ENCODE data around the gene GAB1.

GAB1 gene

GRCh38 chr4:143383005-143383574 is 46.4 kb downstream of the GAB1 start:
- ATAC-seq = no peak
- no peak overlapping the region for H3K27ac Mint-ChIP-seq
- H3K9me3 Mint-ChIP-seq = no peaks in the 10 kb centered on the region
- H3K36me3 Mint-ChIP-seq = no peaks in the 10 kb centered on the region
- no peaks in the 10 kb centered on the region for H3K4me1 Mint-ChIP-seq
- no peak for DNase-seq (ENCODE audit: low spot score in 2 of 2)
- H3K4me3 Mint-ChIP-seq = no peak overlapping the region

GRCh38 chr4:143384381-143384994 is 47.8 kb downstream of the GAB1 start:
- DNase-seq (ENCODE audit: low spot score in 2 of 2) = no peak
- ATAC-seq = no peak
- Mint-ChIP-seq H3K9me3 (no peaks in the 10 kb centered on the region), H3K4me3 (no peak overlapping the region), H3K27ac (no peak overlapping the region), H3K36me3 (no peaks in the 10 kb centered on the region), H3K4me1 (no peaks in the 10 kb centered on the region)

GRCh38 chr4:143386812-143387211 is 50.1 kb downstream of the GAB1 start:
- Mint-ChIP-seq H3K4me3 (no peak overlapping the region), H3K9me3 (no peaks in the 10 kb centered on the region), H3K36me3 (no peaks in the 10 kb centered on the region), H3K27ac (no peak overlapping the region), H3K4me1 (no peaks in the 10 kb centered on the region)
- ATAC-seq = no peak
- DNase-seq (ENCODE audit: low spot score in 2 of 2) = no peak

- Mint-ChIP-seq H3K36me3 (no peaks in the 10 kb centered on the region), H3K9me3 (no peaks in the 10 kb centered on the region), H3K27ac (no peak overlapping the region), H3K4me1 (no peaks in the 10 kb centered on the region), H3K4me3 (no peak overlapping the region)
- ATAC-seq (no peak), DNase-seq (ENCODE audit: low spot score in 2 of 2) (no peak)
Measured at GRCh38 chr4:143389579-143390195, 53.0 kb downstream of the GAB1 start.

- ATAC-seq (no peak), DNase-seq (ENCODE audit: low spot score in 2 of 2) (no peak)
- Mint-ChIP-seq H3K27ac (no peak overlapping the region), H3K4me1 (no peaks in the 10 kb centered on the region), H3K9me3 (no peaks in the 10 kb centered on the region), H3K4me3 (no peak overlapping the region), H3K36me3 (no peaks in the 10 kb centered on the region)
Measured at GRCh38 chr4:143390764-143391163, 54.1 kb downstream of the GAB1 start.

GRCh38 chr4:143391261-143391660 is 54.6 kb downstream of the GAB1 start:
- Mint-ChIP-seq H3K4me1 (no peaks in the 10 kb centered on the region), H3K9me3 (no peaks in the 10 kb centered on the region), H3K36me3 (no peaks in the 10 kb centered on the region), H3K4me3 (no peak overlapping the region), H3K27ac (no peak overlapping the region)
- no peak for ATAC-seq
- no peak for DNase-seq (ENCODE audit: low spot score in 2 of 2)

- H3K36me3 Mint-ChIP-seq = no peaks in the 10 kb centered on the region
- no peak overlapping the region for H3K27ac Mint-ChIP-seq
- no peak overlapping the region for H3K4me3 Mint-ChIP-seq
- DNase-seq (ENCODE audit: low spot score in 2 of 2) (no peak), ATAC-seq (no peak)
- no peaks in the 10 kb centered on the region for H3K9me3 Mint-ChIP-seq
- H3K4me1 Mint-ChIP-seq = no peaks in the 10 kb centered on the region
Measured at GRCh38 chr4:143391895-143392294, 55.2 kb downstream of the GAB1 start.

GRCh38 chr4:143393195-143393594 is 56.5 kb downstream of the GAB1 start:
- Mint-ChIP-seq H3K4me1 (no peaks in the 10 kb centered on the region), H3K27ac (no peak overlapping the region), H3K9me3 (no peaks in the 10 kb centered on the region), H3K4me3 (no peak overlapping the region), H3K36me3 (no peaks in the 10 kb centered on the region)
- no peak for ATAC-seq
- DNase-seq (ENCODE audit: low spot score in 2 of 2) = no peak

- no peaks in the 10 kb centered on the region for H3K4me1 Mint-ChIP-seq
- no peak for DNase-seq (ENCODE audit: low spot score in 2 of 2)
- H3K27ac Mint-ChIP-seq = no peak overlapping the region
- H3K9me3 Mint-ChIP-seq = no peaks in the 10 kb centered on the region
- H3K36me3 Mint-ChIP-seq = no peaks in the 10 kb centered on the region
- H3K4me3 Mint-ChIP-seq = no peak overlapping the region
- ATAC-seq = no peak
Measured at GRCh38 chr4:143394739-143395453, 58.2 kb downstream of the GAB1 start.

- DNase-seq (ENCODE audit: low spot score in 2 of 2) (no peak), ATAC-seq (no peak)
- Mint-ChIP-seq H3K4me3 (no peak overlapping the region), H3K36me3 (no peaks in the 10 kb centered on the region), H3K9me3 (no peaks in the 10 kb centered on the region), H3K27ac (no peak overlapping the region), H3K4me1 (no peaks in the 10 kb centered on the region)
Measured at GRCh38 chr4:143396695-143397094, 60.0 kb downstream of the GAB1 start.

GRCh38 chr4:143397335-143397734 is 60.7 kb downstream of the GAB1 start:
- DNase-seq (ENCODE audit: low spot score in 2 of 2) (no peak), ATAC-seq (no peak)
- H3K9me3 Mint-ChIP-seq = no peaks in the 10 kb centered on the region
- H3K27ac Mint-ChIP-seq = no peak overlapping the region
- H3K4me3 Mint-ChIP-seq = no peak overlapping the region
- H3K4me1 Mint-ChIP-seq = no peaks in the 10 kb centered on the region
- H3K36me3 Mint-ChIP-seq = no peaks in the 10 kb centered on the region

GRCh38 chr4:143397887-143398286 is 61.2 kb downstream of the GAB1 start:
- ATAC-seq = no peak
- Mint-ChIP-seq H3K36me3 (no peaks in the 10 kb centered on the region), H3K9me3 (no peaks in the 10 kb centered on the region), H3K4me3 (no peak overlapping the region), H3K27ac (no peak overlapping the region), H3K4me1 (peaks cover 2% of the 10 kb centered on the region)
- DNase-seq (ENCODE audit: low spot score in 2 of 2) = no peak

- DNase-seq (ENCODE audit: low spot score in 2 of 2) = no peak
- no peak overlapping the region for H3K27ac Mint-ChIP-seq
- peaks cover 9% of the 10 kb centered on the region for H3K4me1 Mint-ChIP-seq
- no peaks in the 10 kb centered on the region for H3K9me3 Mint-ChIP-seq
- H3K36me3 Mint-ChIP-seq = no peaks in the 10 kb centered on the region
- peak; percentile 48 for ATAC-seq
- H3K4me3 Mint-ChIP-seq = no peak overlapping the region
Measured at GRCh38 chr4:143399113-143399949, 62.7 kb downstream of the GAB1 start.

GRCh38 chr4:143400082-143400481 is 63.4 kb downstream of the GAB1 start:
- no peaks in the 10 kb centered on the region for H3K9me3 Mint-ChIP-seq
- no peaks in the 10 kb centered on the region for H3K36me3 Mint-ChIP-seq
- ATAC-seq (no peak), DNase-seq (ENCODE audit: low spot score in 2 of 2) (no peak)
- H3K27ac Mint-ChIP-seq = no peak overlapping the region
- H3K4me1 Mint-ChIP-seq = peaks cover 10% of the 10 kb centered on the region
- H3K4me3 Mint-ChIP-seq = no peak overlapping the region

All from stimulated activated effector memory CD8-positive, alpha-beta T cell treated with anti-CD3 and anti-CD28 coated beads, Interleukin-12 subunit alpha, Interleukin-12 subunit beta, amount 100 ng/mL, for 72 hours (primary cell).